Suprapubic skin (tissue), 3 donors: ENCODE data around the gene STT3A.

Source experiments
- CTCF ChIP-seq, 2 donors: fragments of 200-600 bp in 1 of 2; fragments of 450-650 bp in 1 of 2; sonication (generic) in 1 of 2; IDR thresholded peaks; one replicate each; pipeline ENCODE4 v1.5.1; 2016 to 2019; ENCODE audit warnings: antibody characterized with exemption in 2 of 2, mild to moderate bottlenecking in 1 of 2, moderate library complexity in 1 of 2
- EP300 ChIP-seq: sonication (generic); formaldehyde crosslinking; IDR thresholded peaks from one replicate; pipeline ENCODE4 v1.6.1; 2017; ENCODE audit warnings: antibody characterized with exemption

GRCh38 chr11:125625225-125625629 lies 32.6 kb downstream of the STT3A start:
- TF ChIP-seq CTCF (IDR thresholded peaks at IDR 0.05) = no peak
- no peak for TF ChIP-seq EP300
